Measurements from ENCODE around the gene TNNT3. TPM values are rescaled to one million over a fixed set of nuclear protein-coding genes. Genes with fewer than 3 reads are reported as not detected.

TNNT3 gene
- total RNA-seq, 2 experiments from 2014 or later, result 19.1 to 21.9 TPM

- CTCF ChIA-PET, result interaction anchor here (1.2 kb wide), 1 partner anchor 264 kb away, joined by 3 read pairs; no protein-coding TSS in a partner anchor
- Mint-ChIP-seq H3K4me3 (no peak overlapping the region), H3K36me3 (ENCODE audit: low read depth) (peaks cover 12% of the 10 kb centered on the region), H3K9me3 (no peaks in the 10 kb centered on the region), H3K4me1 (ENCODE audit: low read depth) (peaks cover 25% of the 10 kb centered on the region), H3K27ac (peak overlapping the region; percentile 85), H3K27me3 (no peaks in the 10 kb centered on the region)
- no peak for TF ChIP-seq CTCF (IDR thresholded peaks at IDR 0.05)
- Histone ChIP-seq H3K9me3 (ENCODE audit: control insufficient read depth in 1 of 2, insufficient read depth in 1 of 2, low read length in 2 of 2) (no peaks in the 10 kb centered on the region), H3K4me1 (ENCODE audit: insufficient read depth, low read length) (peaks cover 55% of the 10 kb centered on the region), H3K27me3 (ENCODE audit: control insufficient read depth in 1 of 2, insufficient read depth in 2 of 2, low read length in 2 of 2) (no peaks in the 10 kb centered on the region), H3K36me3 (ENCODE audit: insufficient read depth, low read length) (peaks cover 64% of the 10 kb centered on the region), H3K27ac (ENCODE audit: low read depth in 1 of 2, low read length in 2 of 2) (peak overlapping the region in 1 of 2 donors; percentile 62), H3K4me3 (ENCODE audit: low read length) (no peak overlapping the region)
- peak in 2 of 14 experiments; percentile 8 to 26 for DNase-seq
- intact Hi-C loops (cut with DNase I, micrococcal nuclease), result loop anchor here in 1 of 2 experiments (2.0 kb wide), 1 partner anchor 35 kb away; the partner anchor contains the start of gene LSP1
- POLR2A ChIA-PET, result interaction anchor here (2.3 to 5.2 kb wide), 2 partner anchors 29 to 37 kb away, joined by 16 to 40 read pairs; no protein-coding TSS in a partner anchor
- no peak for ATAC-seq (ENCODE audit: poor library complexity)
Measured at GRCh38 chr11:1887451-1888346, 31.8 kb upstream of the TNNT3 start.

- ATAC-seq (ENCODE audit: poor library complexity), result no peak
- Mint-ChIP-seq H3K36me3 (ENCODE audit: low read depth) (peaks cover 11% of the 10 kb centered on the region), H3K27me3 (no peaks in the 10 kb centered on the region), H3K4me1 (ENCODE audit: low read depth) (peaks cover 26% of the 10 kb centered on the region), H3K9me3 (no peaks in the 10 kb centered on the region), H3K4me3 (peak overlapping the region; percentile 82), H3K27ac (peak overlapping the region; percentile 85)
- Histone ChIP-seq H3K4me1 (ENCODE audit: insufficient read depth, low read length) (peaks cover 53% of the 10 kb centered on the region), H3K9me3 (ENCODE audit: control insufficient read depth in 1 of 2, insufficient read depth in 1 of 2, low read length in 2 of 2) (no peaks in the 10 kb centered on the region), H3K27me3 (ENCODE audit: control insufficient read depth in 1 of 2, insufficient read depth in 2 of 2, low read length in 2 of 2) (no peaks in the 10 kb centered on the region), H3K27ac (ENCODE audit: low read depth in 1 of 2, low read length in 2 of 2) (peak overlapping the region; percentile 62 to 73), H3K4me3 (ENCODE audit: low read length) (no peak overlapping the region), H3K36me3 (ENCODE audit: insufficient read depth, low read length) (peaks cover 58% of the 10 kb centered on the region)
- intact Hi-C loops (cut with DNase I, micrococcal nuclease), result loop anchor here in 1 of 2 experiments (2.0 kb wide), 1 partner anchor 36 kb away; the partner anchor contains the start of gene LSP1
- TF ChIP-seq CTCF (IDR thresholded peaks at IDR 0.05), result no peak
- CTCF ChIA-PET, result interaction anchor here (1.2 kb wide), 1 partner anchor 263 kb away, joined by 3 read pairs; no protein-coding TSS in a partner anchor
- DNase-seq, result peak in 2 of 14 experiments; percentile 33 to 37
- POLR2A ChIA-PET, result interaction anchor here (0.6 to 5.2 kb wide), 7 partner anchors 18 to 41 kb away, joined by 3 to 40 read pairs (median 7); partner anchors contain the start of gene LSP1
Measured at GRCh38 chr11:1888347-1888753, 31.2 kb upstream of the TNNT3 start.

- Mint-ChIP-seq H3K4me1 (ENCODE audit: low read depth) (peaks cover 30% of the 10 kb centered on the region), H3K36me3 (ENCODE audit: low read depth) (peaks cover 11% of the 10 kb centered on the region), H3K9me3 (no peaks in the 10 kb centered on the region), H3K4me3 (peak overlapping the region; percentile 82), H3K27me3 (no peaks in the 10 kb centered on the region), H3K27ac (peak overlapping the region; percentile 85)
- no peak for TF ChIP-seq CTCF (IDR thresholded peaks at IDR 0.05)
- peaks cover 53% of the 10 kb centered on the region for H3K4me1 ChIP-seq (ENCODE audit: insufficient read depth, low read length)
- peaks cover 53% of the 10 kb centered on the region for H3K36me3 ChIP-seq (ENCODE audit: insufficient read depth, low read length)
- DNase-seq (peak in 2 of 14 experiments; percentile 29 to 32), ATAC-seq (ENCODE audit: poor library complexity) (peak; percentile 1)
- ChIA-PET POLR2A (interaction anchor here (0.6 to 5.2 kb wide), 7 partner anchors 18 to 42 kb away, joined by 3 to 40 read pairs (median 7); partner anchors contain the start of gene LSP1), CTCF (interaction anchor here (1.2 kb wide), 1 partner anchor 263 kb away, joined by 3 read pairs; no protein-coding TSS in a partner anchor)
- peak overlapping the region; percentile 62 to 73 for H3K27ac ChIP-seq (ENCODE audit: low read depth in 1 of 2, low read length in 2 of 2)
- intact Hi-C loops (cut with DNase I, micrococcal nuclease), result loop anchor here in 1 of 2 experiments (2.0 kb wide), 1 partner anchor 36 kb away; the partner anchor contains the start of gene LSP1
- H3K27me3 ChIP-seq (ENCODE audit: control insufficient read depth in 1 of 2, insufficient read depth in 2 of 2, low read length in 2 of 2), result no peaks in the 10 kb centered on the region
- H3K9me3 ChIP-seq (ENCODE audit: control insufficient read depth in 1 of 2, insufficient read depth in 1 of 2, low read length in 2 of 2), result no peaks in the 10 kb centered on the region
- peak overlapping the region; percentile 47 for H3K4me3 ChIP-seq (ENCODE audit: low read length)
Measured at GRCh38 chr11:1888811-1889210, 30.7 kb upstream of the TNNT3 start.
